Osteocyte (in vitro differentiated cells): Measurements from ENCODE around the gene NAXD. TPM values are rescaled to one million over a fixed set of nuclear protein-coding genes. Genes with fewer than 3 reads are reported as not detected.
A peak's percentile ranks its signal among the peaks of the same experiment; 100 is the strongest.

Experiments
- DNase-seq: peaks from one replicate; pipeline ENCODE4 v3.0.0; 2021; ENCODE audit warnings: mixed read lengths; ENCODE audit not compliant: unreplicated experiment; ENCODE audit errors: extremely low spot score
- H3K27ac Mint-ChIP-seq: one replicate; pipeline ENCODE4 v1.8.0; 2021; ENCODE audit warnings: mild to moderate bottlenecking, mixed read lengths; ENCODE audit not compliant: unreplicated experiment
- H3K27me3 Mint-ChIP-seq: one replicate; pipeline ENCODE4 v1.8.0; 2021; ENCODE audit warnings: mixed read lengths; ENCODE audit not compliant: unreplicated experiment
- H3K36me3 Mint-ChIP-seq: one replicate; pipeline ENCODE4 v1.8.0; 2021; ENCODE audit warnings: mixed read lengths; ENCODE audit not compliant: unreplicated experiment
- H3K4me1 Mint-ChIP-seq: one replicate; pipeline ENCODE4 v1.8.0; 2021; ENCODE audit warnings: mixed read lengths; ENCODE audit not compliant: unreplicated experiment
- H3K4me3 Mint-ChIP-seq: one replicate; pipeline ENCODE4 v1.8.0; 2021; ENCODE audit warnings: mild to moderate bottlenecking, moderate library complexity, mixed read lengths; ENCODE audit not compliant: unreplicated experiment
- H3K9me3 Mint-ChIP-seq: one replicate; pipeline ENCODE4 v1.8.0; 2021; ENCODE audit warnings: mixed read lengths; ENCODE audit not compliant: unreplicated experiment
- CTCF ChIP-seq: fragments of 200-600 bp; sonication (generic); IDR thresholded peaks from 2 replicates; pipeline ENCODE4 v1.5.0; 2021; ENCODE audit warnings: antibody characterized with exemption, mild to moderate bottlenecking, moderate library complexity
- total RNA-seq: library from RNA; stranded (reverse); gene quantifications from 2 replicates; pipeline ENCODE4 v1.2.1, GENCODE V29; 2021

The NAXD gene
- total RNA-seq, 1 donor from 2014 or later, result 34.3 TPM

- Mint-ChIP-seq H3K27ac (peak overlapping the region; percentile 49), H3K9me3 (no peaks in the 10 kb centered on the region), H3K4me1 (peaks cover 5% of the 10 kb centered on the region), H3K27me3 (peaks cover 6% of the 10 kb centered on the region), H3K36me3 (peaks cover 3% of the 10 kb centered on the region), H3K4me3 (no peak overlapping the region)
- no peak for DNase-seq
- TF ChIP-seq CTCF, result no peak
Observed at GRCh38 chr13:110607675-110608224, 7.6 kb upstream of the NAXD start.

GRCh38 chr13:110610955-110611595 is 4.3 kb upstream of the NAXD start:
- peaks cover 3% of the 10 kb centered on the region for H3K27me3 Mint-ChIP-seq
- no peak overlapping the region for H3K27ac Mint-ChIP-seq
- H3K4me3 Mint-ChIP-seq, result no peak overlapping the region
- DNase-seq, result no peak
- no peak for TF ChIP-seq CTCF
- no peaks in the 10 kb centered on the region for H3K36me3 Mint-ChIP-seq
- no peaks in the 10 kb centered on the region for H3K9me3 Mint-ChIP-seq
- peaks cover 10% of the 10 kb centered on the region for H3K4me1 Mint-ChIP-seq

- Mint-ChIP-seq H3K36me3 (no peaks in the 10 kb centered on the region), H3K27me3 (peaks cover 3% of the 10 kb centered on the region), H3K4me3 (peak overlapping the region; percentile 92), H3K27ac (peak overlapping the region; percentile 94), H3K9me3 (no peaks in the 10 kb centered on the region), H3K4me1 (peaks cover 30% of the 10 kb centered on the region)
- no peak for DNase-seq
- TF ChIP-seq CTCF, result no peak
Observed at GRCh38 chr13:110615005-110615321, 382 bp upstream of the NAXD start.

- no peaks in the 10 kb centered on the region for H3K36me3 Mint-ChIP-seq
- TF ChIP-seq CTCF, result peak; percentile 36
- no peaks in the 10 kb centered on the region for H3K9me3 Mint-ChIP-seq
- peak overlapping the region; percentile 86 for H3K27ac Mint-ChIP-seq
- peaks cover 31% of the 10 kb centered on the region for H3K4me1 Mint-ChIP-seq
- DNase-seq, result no peak
- no peaks in the 10 kb centered on the region for H3K27me3 Mint-ChIP-seq
- H3K4me3 Mint-ChIP-seq, result peak overlapping the region; percentile 92
Observed at GRCh38 chr13:110616103-110617101, 1.1 kb downstream of the NAXD start.
